ENCODE data around the gene TFEB.

The TFEB gene

DNA sequence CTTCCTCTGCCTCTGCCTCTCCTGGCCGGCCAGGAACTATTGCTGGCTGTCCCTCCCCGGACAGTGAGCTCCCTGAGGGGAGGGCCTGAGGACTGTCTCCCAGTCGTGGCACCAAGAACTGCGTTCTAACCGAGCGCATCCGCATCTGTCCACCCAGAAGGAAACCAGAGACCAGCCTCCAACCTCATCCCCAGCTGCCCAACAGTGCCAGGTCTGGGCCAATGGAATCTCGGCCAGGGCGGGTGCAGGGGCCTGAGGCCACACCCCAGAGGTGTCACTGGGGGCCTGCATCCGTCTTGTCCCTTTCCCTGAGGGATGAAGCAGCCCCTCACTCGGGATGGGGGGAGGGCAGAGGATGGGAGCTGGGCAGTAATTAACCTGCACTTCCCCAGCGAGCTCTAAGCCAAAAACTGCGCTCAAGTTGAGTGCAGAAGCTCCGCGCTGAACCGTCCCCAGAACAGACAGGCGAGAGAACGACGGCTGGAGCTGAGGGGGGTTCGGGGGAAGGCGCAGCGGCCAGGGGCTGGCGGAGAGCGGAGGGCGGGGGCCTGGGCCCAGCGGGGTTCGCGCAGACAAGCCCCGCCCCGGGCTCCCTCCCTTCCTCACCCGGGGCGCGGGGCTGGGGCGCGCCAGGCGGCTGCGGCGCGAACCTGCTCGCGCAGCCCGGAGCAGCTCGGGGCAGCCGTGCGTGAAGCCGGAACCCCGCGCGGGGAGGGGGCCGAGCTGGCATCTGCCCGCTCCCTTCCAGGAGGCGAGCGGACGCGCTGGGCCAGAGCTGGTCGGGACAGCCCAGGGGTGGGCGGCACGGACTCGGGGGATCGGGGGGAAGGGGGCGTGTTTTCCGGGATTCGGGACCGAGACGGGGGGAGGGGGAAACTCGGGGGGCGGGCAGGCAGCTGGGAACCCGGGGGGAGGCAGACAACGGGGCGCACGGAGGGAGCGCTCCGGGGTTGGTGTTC, 1.4 kb downstream of the TFEB start:
- Mint-ChIP-seq H3K27me3 (no peaks in the 10 kb centered on the region), H3K27ac (peak overlapping the region; percentile 65), H3K36me3 (no peaks in the 10 kb centered on the region), H3K9me3 (no peaks in the 10 kb centered on the region), H3K4me3 (peak overlapping the region; percentile 83), H3K4me1 (peaks cover 36% of the 10 kb centered on the region)

DNA sequence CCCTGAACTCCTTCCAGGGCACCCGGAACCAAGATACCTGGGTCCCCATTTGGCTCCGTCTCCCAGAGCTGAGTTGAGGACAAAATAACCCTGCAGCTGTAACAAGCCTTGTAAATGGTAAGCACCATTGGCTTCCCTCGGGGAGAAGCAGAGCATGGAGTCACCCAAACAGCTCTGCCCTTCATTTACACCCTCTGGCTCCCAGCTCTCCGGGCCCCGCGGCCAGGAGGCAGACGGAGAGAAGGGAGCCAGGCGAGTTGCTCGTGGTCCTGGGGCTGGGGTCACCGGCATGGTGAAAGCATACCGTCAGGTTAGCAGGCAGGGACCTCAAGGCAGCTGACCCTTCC, 2.1 kb downstream of the TFEB start:
- no peaks in the 10 kb centered on the region for H3K9me3 Mint-ChIP-seq
- H3K27ac Mint-ChIP-seq, result no peak overlapping the region
- no peaks in the 10 kb centered on the region for H3K27me3 Mint-ChIP-seq
- H3K4me1 Mint-ChIP-seq, result peaks cover 38% of the 10 kb centered on the region
- H3K36me3 Mint-ChIP-seq, result no peaks in the 10 kb centered on the region
- H3K4me3 Mint-ChIP-seq, result peak overlapping the region; percentile 19

DNA sequence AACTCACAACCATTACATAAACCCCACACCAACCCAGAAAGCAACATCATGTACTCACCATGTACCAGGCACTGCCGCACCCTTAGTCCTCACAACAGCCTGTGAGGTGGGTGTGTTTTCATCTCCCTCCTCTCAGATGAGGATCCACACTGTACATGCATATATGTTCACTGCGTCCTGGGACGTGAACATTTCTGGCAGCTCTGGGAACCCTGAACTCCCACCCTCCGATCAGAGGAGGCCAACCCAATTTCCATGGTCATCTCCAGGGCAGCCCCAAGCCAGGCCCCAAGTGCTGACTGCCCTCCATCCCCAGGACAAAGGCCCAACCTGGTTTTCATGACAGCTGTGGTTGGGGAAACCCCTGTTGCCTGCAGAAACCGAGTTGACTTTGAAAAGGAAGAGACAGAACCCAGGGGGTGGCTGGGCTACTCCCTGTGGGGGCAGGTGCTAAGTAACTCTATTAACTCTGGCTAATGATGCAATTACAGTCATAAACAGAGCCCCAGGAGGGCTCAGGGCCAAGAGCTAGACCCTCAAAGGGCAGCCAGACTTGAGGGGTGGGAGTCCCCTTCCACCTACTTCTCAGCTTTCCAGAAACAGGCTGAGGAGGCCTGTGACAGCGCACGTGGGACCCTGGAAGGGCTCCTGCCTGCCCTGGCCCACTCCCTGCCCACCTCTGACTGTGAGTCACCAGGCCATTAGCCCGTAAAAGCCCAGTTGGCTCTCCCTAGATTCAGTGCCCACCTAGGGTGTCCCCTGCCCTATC, 2.6 kb downstream of the TFEB start:
- no peaks in the 10 kb centered on the region for H3K27me3 Mint-ChIP-seq
- peak overlapping the region; percentile 19 for H3K4me3 Mint-ChIP-seq
- no peaks in the 10 kb centered on the region for H3K36me3 Mint-ChIP-seq
- no peaks in the 10 kb centered on the region for H3K9me3 Mint-ChIP-seq
- peak overlapping the region; percentile 30 for H3K27ac Mint-ChIP-seq
- H3K4me1 Mint-ChIP-seq, result peaks cover 38% of the 10 kb centered on the region

DNA sequence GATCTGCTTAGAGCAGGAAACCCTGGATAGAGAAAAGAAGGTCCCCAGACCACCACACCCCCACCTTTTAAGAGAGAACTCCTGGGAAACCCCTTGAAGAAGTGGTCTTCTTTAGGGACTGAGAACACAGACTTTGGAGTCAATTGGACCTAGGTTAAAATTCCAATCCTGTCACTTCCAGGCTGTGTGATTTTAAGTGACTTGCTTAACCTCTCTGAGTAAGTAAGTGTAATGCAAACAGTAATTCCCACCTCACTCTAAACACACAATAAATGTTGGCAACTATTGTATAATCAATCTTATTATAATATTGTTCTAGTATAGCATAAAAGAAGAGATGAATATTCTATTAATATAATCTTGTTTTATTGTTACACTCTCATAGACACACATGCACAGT, 3.3 kb downstream of the TFEB start:
- Mint-ChIP-seq H3K9me3 (no peaks in the 10 kb centered on the region), H3K27ac (peak overlapping the region; percentile 30), H3K27me3 (no peaks in the 10 kb centered on the region), H3K4me1 (peaks cover 43% of the 10 kb centered on the region), H3K4me3 (peak overlapping the region; percentile 19), H3K36me3 (no peaks in the 10 kb centered on the region)

DNA sequence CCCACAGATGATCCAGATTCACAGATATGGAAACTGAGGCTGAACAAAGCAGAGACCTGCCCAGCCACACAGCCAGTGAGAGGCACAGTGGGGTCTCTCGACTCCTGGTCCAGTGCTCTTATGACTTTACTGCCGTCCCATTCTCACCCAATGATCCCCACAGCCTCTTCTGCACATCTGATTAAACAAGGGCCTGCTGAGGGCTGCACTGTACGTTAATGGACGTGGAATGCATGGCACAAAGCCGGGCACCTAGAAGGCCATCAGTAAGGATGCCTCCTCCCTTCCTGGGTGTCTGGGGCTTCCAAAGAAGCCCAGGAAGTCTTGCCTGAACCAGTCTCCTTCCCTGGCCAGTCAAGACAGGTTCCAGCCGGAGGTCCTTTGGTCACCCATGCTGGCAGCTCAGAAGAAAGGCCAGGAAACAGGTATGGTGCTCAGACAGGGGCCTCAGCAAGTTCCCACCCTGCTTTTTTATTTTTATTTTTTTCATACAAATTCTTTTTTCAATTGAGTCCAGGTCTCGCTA, 3.8 kb downstream of the TFEB start:
- Mint-ChIP-seq H3K36me3 (no peaks in the 10 kb centered on the region), H3K27me3 (no peaks in the 10 kb centered on the region), H3K4me3 (no peak overlapping the region), H3K9me3 (no peaks in the 10 kb centered on the region), H3K27ac (no peak overlapping the region), H3K4me1 (peaks cover 48% of the 10 kb centered on the region)

DNA sequence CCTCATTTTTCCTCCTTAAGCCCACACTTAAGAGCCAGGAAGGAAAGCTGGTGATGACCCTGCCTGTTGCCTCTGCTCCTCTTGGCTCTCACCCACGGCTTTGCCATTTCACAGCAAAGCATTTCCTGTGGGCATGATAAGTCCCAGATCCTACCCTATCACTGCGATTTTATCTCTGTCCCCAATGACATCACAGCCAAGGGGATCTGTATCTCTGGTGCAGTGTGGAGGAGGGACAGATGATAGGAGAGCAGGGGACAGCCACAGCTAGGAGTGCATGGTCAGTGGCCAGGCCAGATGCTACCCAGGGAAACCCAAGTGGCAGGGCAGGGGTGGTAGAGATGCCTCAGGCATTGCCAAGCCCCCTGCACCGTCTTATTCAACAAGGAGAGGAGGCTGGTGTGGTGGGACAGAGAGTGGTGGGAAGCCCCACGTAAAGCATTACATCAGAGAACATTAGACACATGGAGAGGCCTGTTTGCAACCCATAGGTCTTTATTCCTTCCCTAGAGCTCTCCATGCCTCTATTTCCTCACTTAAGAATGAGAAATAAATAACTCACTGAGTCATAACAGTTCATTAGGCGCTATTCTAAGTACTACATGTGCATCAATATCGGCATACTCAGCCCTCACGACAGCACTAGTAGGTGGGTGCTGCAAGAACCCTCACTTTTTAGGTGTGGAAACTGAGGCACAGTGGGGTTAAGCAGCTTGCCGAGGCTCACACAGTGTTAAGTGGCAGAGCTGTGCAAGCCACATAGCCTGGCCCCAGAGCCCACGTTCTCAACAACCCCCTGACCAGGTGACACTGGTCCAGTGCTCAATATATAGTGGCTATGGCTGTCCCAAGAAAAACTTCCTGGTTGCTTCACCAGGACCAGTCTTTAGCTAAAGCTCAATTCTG, 4.6 kb downstream of the TFEB start:
- H3K4me1 Mint-ChIP-seq, result peaks cover 48% of the 10 kb centered on the region
- no peaks in the 10 kb centered on the region for H3K27me3 Mint-ChIP-seq
- H3K36me3 Mint-ChIP-seq, result no peaks in the 10 kb centered on the region
- H3K27ac Mint-ChIP-seq, result no peak overlapping the region
- no peaks in the 10 kb centered on the region for H3K9me3 Mint-ChIP-seq
- H3K4me3 Mint-ChIP-seq, result no peak overlapping the region

DNA sequence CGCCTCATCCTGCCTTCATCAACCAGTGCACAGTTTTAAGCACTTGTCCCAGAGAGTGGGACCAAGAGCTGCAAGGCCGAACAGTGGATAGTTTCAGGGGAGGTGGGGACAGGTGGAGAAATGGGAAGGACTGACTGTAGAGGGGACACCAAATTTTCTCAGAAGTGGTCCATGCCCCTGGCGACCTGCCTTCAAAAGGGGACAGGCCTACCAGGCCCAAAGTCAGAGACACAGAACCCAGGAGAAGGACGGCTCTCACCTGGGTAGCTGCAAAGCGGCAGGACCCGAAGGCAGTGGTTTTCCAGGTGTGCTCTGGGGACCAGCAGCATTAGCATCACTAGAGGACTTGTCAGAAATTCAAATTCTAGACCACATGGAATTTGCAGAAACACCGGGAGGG, 5.8 kb downstream of the TFEB start:
- no peaks in the 10 kb centered on the region for H3K36me3 Mint-ChIP-seq
- no peak overlapping the region for H3K27ac Mint-ChIP-seq
- H3K4me3 Mint-ChIP-seq, result no peak overlapping the region
- peaks cover 44% of the 10 kb centered on the region for H3K4me1 Mint-ChIP-seq
- no peaks in the 10 kb centered on the region for H3K27me3 Mint-ChIP-seq
- H3K9me3 Mint-ChIP-seq, result no peaks in the 10 kb centered on the region

DNA sequence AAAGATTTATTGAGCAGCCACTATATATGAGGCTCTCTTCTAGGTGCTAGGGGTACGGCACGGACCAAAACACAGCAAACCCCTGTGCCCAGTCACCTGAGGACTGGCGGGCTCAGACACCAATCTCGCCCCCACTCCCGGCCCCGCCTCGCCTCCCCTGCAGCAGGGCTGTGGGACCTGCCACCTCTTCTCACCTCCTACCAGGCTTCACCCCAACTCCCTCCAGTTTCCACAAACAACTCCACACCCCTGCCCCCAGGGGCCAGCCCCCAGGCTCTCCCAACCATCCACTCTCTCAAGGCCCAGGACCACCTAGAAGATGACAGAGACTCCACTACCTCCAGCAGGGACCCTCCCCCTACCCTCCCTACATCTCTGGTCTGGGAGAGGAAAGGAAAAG, 6.5 kb downstream of the TFEB start:
- H3K4me3 Mint-ChIP-seq, result no peak overlapping the region
- H3K27ac Mint-ChIP-seq, result no peak overlapping the region
- H3K9me3 Mint-ChIP-seq, result no peaks in the 10 kb centered on the region
- no peaks in the 10 kb centered on the region for H3K27me3 Mint-ChIP-seq
- no peaks in the 10 kb centered on the region for H3K36me3 Mint-ChIP-seq
- peaks cover 47% of the 10 kb centered on the region for H3K4me1 Mint-ChIP-seq

DNA sequence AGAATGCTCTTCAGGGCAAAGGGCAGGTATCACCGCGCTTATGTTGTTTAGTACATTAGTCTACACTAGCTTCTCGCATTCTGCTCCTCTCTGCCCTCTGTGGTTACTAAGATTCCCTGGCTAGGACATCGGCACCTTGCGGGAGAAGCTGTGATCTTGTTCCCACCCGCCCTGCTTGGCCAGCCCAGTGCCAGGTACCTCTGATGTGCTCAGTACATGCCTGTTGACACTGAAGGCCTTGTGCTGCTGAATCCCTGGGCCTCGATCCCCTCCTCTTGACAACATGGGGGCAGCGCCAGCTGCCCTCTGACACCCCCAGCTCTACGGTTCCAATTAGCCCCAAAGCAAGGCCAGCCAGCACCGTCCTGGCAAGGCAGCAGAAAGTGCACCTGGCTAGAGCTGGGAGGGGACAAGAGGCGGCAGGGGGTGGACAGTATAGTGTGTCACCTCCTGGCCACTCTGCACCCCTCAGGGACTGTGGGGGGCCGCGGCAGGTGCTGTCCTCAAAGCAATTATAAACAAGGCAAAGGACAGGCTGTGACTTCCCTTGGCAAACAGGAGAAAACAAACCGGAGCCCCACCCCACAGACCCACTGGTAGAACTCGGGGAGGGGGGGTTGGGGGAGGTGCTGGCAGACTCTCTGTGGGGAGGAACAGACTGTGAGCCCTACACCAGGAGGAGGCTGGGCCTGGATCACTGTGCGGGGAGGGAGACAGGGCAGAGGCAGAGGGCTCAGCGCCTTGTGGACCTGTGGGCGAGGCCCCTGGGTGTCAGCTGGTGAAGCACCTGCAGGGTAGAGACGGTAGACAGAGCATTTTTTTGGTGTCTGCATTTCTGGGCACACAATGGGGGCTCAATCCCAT, 7.1 kb downstream of the TFEB start:
- Mint-ChIP-seq H3K27me3 (no peaks in the 10 kb centered on the region), H3K27ac (no peak overlapping the region), H3K4me3 (no peak overlapping the region), H3K4me1 (peaks cover 50% of the 10 kb centered on the region), H3K9me3 (no peaks in the 10 kb centered on the region), H3K36me3 (no peaks in the 10 kb centered on the region)

DNA sequence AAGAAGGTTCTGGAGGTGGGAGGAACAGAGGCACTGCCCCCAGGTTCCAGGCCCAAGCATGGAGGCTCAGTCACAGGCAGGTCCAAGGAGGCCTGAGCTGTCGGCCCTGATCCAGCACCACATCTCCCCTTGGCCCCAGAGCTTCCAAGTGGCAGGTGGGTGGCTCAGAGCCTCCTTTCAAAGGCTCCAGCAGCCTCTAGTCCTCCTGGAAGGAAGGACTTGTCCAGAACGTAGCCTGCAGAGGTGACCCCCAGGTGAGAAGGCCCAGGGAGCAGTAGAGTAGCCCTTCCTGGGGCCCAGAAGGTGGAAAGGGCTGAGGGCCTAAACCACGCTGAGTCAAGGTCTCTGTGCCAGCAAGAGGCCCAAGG, 7.7 kb downstream of the TFEB start:
- Mint-ChIP-seq H3K36me3 (no peaks in the 10 kb centered on the region), H3K4me1 (peaks cover 45% of the 10 kb centered on the region), H3K27ac (no peak overlapping the region), H3K9me3 (no peaks in the 10 kb centered on the region), H3K27me3 (no peaks in the 10 kb centered on the region), H3K4me3 (no peak overlapping the region)

DNA sequence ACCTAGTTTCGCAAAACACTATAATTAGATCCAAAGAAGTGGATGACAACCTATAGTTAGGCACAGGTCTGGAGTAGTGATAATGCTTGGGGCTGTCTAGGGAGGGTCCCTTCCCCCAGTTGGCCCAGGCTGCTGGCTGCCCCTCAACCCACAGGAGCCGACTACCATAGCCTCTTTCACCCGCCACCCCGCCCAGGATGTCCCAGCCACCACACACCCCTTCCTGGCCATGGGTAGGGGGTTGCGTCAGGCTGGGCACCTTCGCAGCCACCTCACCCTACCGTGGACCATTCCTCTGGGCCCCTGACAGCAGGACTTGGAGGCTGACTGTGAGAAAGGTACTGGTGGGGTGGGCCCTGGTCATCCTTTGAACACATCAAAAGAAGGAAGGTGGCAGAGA, 8.5 kb downstream of the TFEB start:
- Mint-ChIP-seq H3K9me3 (no peaks in the 10 kb centered on the region), H3K27ac (no peak overlapping the region), H3K4me1 (peaks cover 40% of the 10 kb centered on the region), H3K27me3 (no peaks in the 10 kb centered on the region), H3K36me3 (no peaks in the 10 kb centered on the region), H3K4me3 (peak overlapping the region; percentile 61)

DNA sequence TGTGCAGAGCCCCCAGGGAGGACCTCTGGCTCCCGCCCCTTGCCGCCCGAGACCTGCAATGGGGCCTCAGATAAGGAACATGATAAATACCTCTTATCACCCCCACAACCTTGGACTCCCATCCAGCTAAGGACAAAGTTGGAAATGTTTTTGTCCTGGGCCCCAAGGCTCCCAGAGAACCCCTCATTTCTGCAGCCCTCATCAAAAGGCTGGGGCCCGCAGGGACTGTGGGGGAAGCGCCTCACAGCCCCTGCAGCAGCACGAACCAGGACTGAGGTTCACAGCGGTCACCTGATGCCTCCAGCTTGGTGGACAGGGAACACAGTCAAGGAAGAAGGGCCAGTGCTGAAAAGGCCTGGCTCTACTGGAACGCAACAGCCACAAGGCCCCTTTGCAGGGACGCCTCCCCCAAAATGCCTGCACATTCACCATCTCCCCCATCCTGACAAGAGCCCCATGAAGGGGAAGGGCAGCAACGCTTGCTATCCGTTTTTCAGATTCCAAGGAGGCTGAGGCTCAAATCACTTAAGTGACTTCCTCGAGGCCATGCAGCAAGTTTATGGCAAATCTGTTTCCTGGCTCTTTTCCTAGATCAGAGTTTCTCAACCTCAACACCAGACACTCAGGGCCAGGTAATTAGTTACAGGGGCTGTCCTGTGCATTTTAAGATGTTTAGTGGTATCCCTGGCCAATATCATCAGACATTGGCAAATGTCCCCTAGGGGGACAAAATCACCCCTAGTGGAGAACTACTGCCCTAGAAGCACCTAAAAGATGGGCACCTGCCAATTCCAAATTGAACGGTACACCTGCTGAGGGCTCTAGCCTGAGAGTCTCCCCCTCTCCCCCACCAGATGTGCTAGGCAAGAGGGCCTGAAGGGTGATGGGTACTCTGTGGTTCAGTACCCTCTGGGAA, 10.6 kb downstream of the TFEB start:
- Mint-ChIP-seq H3K27ac (no peak overlapping the region), H3K27me3 (no peaks in the 10 kb centered on the region), H3K4me1 (peaks cover 21% of the 10 kb centered on the region), H3K36me3 (no peaks in the 10 kb centered on the region), H3K9me3 (no peaks in the 10 kb centered on the region), H3K4me3 (no peak overlapping the region)

DNA sequence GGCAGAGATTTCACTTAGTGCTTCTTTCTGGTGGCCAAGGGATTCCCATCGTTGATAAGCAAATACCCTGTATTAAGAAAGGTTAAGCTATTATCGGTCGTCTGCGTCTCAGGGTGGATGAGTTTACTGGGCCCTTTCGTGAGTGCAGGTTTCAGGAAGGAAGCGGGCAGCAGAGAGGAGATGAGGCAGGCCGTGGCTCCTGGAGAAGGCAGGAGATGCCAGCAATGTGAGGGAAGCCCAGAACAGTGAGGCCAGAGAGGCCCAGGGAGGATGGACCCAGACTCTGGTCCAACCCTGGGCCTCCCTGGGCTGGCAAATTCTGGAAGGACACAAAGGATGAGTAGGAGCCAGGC, 11.2 kb downstream of the TFEB start:
- H3K36me3 Mint-ChIP-seq, result no peaks in the 10 kb centered on the region
- no peaks in the 10 kb centered on the region for H3K27me3 Mint-ChIP-seq
- peak overlapping the region; percentile 30 for H3K27ac Mint-ChIP-seq
- H3K9me3 Mint-ChIP-seq, result no peaks in the 10 kb centered on the region
- H3K4me3 Mint-ChIP-seq, result no peak overlapping the region
- peaks cover 21% of the 10 kb centered on the region for H3K4me1 Mint-ChIP-seq

Data from activated naive CD4-positive, alpha-beta T cell treated with anti-CD3 and anti-CD28 coated beads, Interleukin-2, amount 50 U/mL, for 24 hours (primary cell).